ENCODE measurements around the gene SHTN1.

GRCh38 chr10:116836902-116837523, 168.0 kb downstream of the SHTN1 start:
- TF ChIP-seq SP1 (IDR thresholded peaks at IDR 0.05) (no peak), ZNF384 (IDR thresholded peaks at IDR 0.05) (no peak), FOXM1 (IDR thresholded peaks at IDR 0.05; ENCODE audit: borderline replicate concordance) (no peak)
